ENCODE results near the gene NKX6-1. TPM values are rescaled to one million over a fixed set of nuclear protein-coding genes. Genes with fewer than 3 reads are reported as not detected.

Gene NKX6-1
- not detected in 2 replicates for total RNA-seq

DNA sequence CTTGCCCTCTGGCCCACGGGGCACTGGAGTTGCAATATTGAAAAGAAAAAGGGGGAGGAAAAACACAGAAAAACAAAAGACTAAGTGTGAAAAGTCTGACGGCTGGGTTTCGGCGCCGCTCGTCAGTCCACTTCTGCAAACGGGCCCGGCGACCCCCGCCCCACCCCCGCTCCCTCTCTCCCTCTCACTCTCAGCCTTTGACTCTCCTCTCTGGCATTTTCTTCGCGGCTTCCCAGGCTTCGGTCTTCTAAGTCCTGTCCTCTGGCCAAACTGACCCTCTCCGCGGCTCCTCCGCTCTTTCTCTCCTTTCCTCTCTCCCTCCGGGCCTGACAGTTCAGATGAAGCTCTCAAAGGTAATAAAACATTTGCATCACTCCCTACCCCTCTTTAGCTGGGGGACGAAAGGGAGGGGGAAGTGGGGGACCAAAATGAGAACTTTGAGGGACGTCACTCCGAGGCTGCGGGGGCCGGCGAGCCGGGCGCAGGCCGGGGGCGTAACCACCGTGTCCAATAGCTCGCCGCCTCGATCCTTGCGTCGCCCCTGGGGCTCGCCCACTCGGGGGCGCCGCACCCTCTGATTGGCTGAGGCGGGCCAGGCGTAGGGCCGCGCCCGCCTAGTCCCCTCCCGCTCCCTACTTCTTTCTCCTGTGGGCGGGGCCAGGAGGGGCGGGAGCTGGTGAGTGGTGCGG lies at the start of gene NKX6-1:
Gene NKX6-1, minus strand, starts transcription at position 358 of the 689 bp plus-strand sequence. CDS start 1,064 bp downstream, outside the sequence.
- ChIA-PET CTCF (no interaction called here), POLR2A (no interaction called here)
- DNase-seq (no peak), ATAC-seq (ENCODE audit: low read depth) (no peak)
- H3K36me3 Mint-ChIP-seq (ENCODE audit: low read depth) = peaks cover 2% of the 10 kb centered on the region
- peaks cover 11% of the 10 kb centered on the region for H3K9me3 Mint-ChIP-seq
- H3K4me1 Mint-ChIP-seq = peaks cover 21% of the 10 kb centered on the region
- H3K27ac Mint-ChIP-seq = no peak within 1 kb of the TSS
- H3K4me3 Mint-ChIP-seq = peak within 1 kb of the TSS; percentile 65
- intact Hi-C loops (cut with micrococcal nuclease) = no loop called here
- peaks cover 78% of the 10 kb centered on the region for H3K27me3 Mint-ChIP-seq
- TF ChIP-seq, protein P1, sequence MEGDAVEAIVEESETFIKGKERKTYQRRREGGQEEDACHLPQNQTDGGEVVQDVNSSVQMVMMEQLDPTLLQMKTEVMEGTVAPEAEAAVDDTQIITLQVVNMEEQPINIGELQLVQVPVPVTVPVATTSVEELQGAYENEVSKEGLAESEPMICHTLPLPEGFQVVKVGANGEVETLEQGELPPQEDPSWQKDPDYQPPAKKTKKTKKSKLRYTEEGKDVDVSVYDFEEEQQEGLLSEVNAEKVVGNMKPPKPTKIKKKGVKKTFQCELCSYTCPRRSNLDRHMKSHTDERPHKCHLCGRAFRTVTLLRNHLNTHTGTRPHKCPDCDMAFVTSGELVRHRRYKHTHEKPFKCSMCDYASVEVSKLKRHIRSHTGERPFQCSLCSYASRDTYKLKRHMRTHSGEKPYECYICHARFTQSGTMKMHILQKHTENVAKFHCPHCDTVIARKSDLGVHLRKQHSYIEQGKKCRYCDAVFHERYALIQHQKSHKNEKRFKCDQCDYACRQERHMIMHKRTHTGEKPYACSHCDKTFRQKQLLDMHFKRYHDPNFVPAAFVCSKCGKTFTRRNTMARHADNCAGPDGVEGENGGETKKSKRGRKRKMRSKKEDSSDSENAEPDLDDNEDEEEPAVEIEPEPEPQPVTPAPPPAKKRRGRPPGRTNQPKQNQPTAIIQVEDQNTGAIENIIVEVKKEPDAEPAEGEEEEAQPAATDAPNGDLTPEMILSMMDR (IDR thresholded peaks at IDR 0.05) = no peak

DNA sequence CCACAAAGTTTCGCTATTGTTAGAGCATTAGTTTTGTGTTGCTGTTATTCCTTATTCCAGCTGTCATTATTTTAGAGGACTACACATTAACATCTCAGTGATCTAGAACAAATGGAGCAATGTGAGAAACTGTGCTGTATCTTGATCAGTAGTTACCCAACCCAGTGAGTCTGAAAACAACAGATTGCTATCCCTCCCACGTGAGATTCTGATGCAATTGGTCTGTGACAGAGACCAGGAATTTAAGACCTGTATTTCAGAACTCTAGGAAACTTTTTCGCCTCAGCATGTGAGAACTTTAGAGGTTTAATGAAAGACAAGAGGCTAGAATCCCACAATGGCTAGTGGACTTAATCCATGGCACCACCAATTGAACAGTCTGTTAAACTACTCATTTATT lies 48.1 kb upstream of the NKX6-1 start:
- Mint-ChIP-seq H3K27ac (no peak overlapping the region), H3K4me1 (no peaks in the 10 kb centered on the region), H3K4me3 (no peak overlapping the region), H3K27me3 (no peaks in the 10 kb centered on the region), H3K36me3 (ENCODE audit: low read depth) (no peaks in the 10 kb centered on the region), H3K9me3 (no peaks in the 10 kb centered on the region)
- CTCF ChIA-PET = no interaction called here
- no peak for ATAC-seq (ENCODE audit: low read depth)
- TF ChIP-seq, protein P1 (IDR thresholded peaks at IDR 0.05) = no peak
- intact Hi-C loops (cut with micrococcal nuclease) = no loop called here
- no peak for DNase-seq
- POLR2A ChIA-PET = no interaction called here

DNA sequence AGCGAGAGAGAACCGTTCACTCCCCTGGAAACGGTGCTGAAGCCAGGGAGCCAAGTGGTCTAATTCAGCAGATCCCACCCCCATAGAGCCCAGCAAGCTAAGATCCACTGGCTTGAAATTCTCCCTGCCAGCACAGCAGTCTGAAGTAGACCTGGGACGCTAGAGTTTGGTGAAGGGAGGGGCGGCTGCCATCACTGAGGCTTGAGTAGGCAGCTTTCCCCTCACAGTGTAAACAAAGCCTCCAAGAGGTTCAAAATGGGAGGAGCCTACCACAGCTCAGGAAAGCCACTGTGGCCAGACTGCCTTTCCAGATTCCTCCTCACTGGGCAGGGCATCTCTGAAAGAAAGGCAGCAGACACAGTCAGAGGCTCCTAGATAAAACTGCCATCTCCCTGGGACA lies 46.0 kb upstream of the NKX6-1 start:
- ATAC-seq (ENCODE audit: low read depth) (no peak), DNase-seq (no peak)
- H3K4me3 Mint-ChIP-seq = no peak overlapping the region
- no peak overlapping the region for H3K27ac Mint-ChIP-seq
- ChIA-PET CTCF (no interaction called here), POLR2A (no interaction called here)
- H3K9me3 Mint-ChIP-seq = no peaks in the 10 kb centered on the region
- H3K4me1 Mint-ChIP-seq = no peaks in the 10 kb centered on the region
- no peaks in the 10 kb centered on the region for H3K27me3 Mint-ChIP-seq
- no peaks in the 10 kb centered on the region for H3K36me3 Mint-ChIP-seq (ENCODE audit: low read depth)
- intact Hi-C loops (cut with micrococcal nuclease) = no loop called here
- TF ChIP-seq, protein P1 (IDR thresholded peaks at IDR 0.05) = no peak

DNA sequence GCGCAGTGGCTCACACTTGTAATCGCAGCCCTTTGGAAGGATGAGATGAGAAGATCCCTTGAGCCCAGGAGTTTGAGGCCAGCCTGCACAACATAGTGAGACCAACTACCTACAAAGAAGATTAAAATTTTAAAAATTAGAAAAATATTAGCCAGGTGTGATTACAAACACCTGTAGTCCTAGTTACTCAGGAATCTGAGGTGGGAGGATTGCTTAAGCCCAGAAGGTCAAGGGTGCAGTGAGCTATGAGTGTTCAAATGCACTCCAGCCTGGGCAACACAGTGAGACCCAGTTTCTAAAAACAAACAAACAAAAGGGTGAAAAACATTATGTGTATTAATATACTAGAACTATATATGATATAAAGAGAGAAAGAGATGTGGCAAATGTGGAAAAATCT lies 36.8 kb upstream of the NKX6-1 start:
- no peak overlapping the region for H3K27ac Mint-ChIP-seq
- peaks cover 5% of the 10 kb centered on the region for H3K9me3 Mint-ChIP-seq
- H3K4me3 Mint-ChIP-seq = no peak overlapping the region
- TF ChIP-seq, protein P1 (IDR thresholded peaks at IDR 0.05) = no peak
- no peaks in the 10 kb centered on the region for H3K36me3 Mint-ChIP-seq (ENCODE audit: low read depth)
- peaks cover 2% of the 10 kb centered on the region for H3K27me3 Mint-ChIP-seq
- H3K4me1 Mint-ChIP-seq = no peaks in the 10 kb centered on the region
- ATAC-seq (ENCODE audit: low read depth) (no peak), DNase-seq (no peak)
- intact Hi-C loops (cut with micrococcal nuclease) = no loop called here
- ChIA-PET CTCF (no interaction called here), POLR2A (no interaction called here)

DNA sequence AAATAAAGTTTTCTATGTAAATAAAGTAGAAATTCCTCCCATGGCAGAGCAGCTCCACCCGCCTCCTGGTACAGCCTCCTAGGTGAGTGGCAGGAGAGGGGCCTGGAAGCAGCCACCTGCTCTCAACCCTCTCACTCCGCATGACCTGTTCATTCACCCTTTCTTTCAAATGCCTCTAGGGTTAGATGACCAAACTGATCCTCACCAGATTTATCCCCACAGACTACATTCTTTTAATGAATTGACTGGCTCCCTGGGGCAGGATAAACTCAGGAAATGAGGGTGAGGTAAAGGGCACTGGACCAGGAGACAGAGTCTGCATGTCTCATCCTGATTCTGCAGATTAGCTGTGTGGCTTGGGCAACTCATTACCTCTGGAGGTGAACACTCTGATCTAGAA lies 32.6 kb upstream of the NKX6-1 start:
- Mint-ChIP-seq H3K36me3 (ENCODE audit: low read depth) (no peaks in the 10 kb centered on the region), H3K4me3 (no peak overlapping the region), H3K27ac (no peak overlapping the region), H3K4me1 (no peaks in the 10 kb centered on the region), H3K27me3 (peaks cover 5% of the 10 kb centered on the region), H3K9me3 (peaks cover 5% of the 10 kb centered on the region)
- intact Hi-C loops (cut with micrococcal nuclease) = no loop called here
- ChIA-PET POLR2A (no interaction called here), CTCF (no interaction called here)
- no peak for DNase-seq
- TF ChIP-seq, protein P1 (IDR thresholded peaks at IDR 0.05) = no peak
- ATAC-seq (ENCODE audit: low read depth) = no peak
